Brain microvascular endothelial cell (primary cell): ENCODE measurements around the gene UHMK1.

Experiments used
- DNase-seq: peaks from one replicate; pipeline ENCODE4 v3.0.0-alpha.2; 2020
- H3K27ac ChIP-seq: fragments of 250-450 bp; sonication (Bioruptor Pico); 2 replicates; pipeline ENCODE4 v1.5.1; 2020; ENCODE audit warnings: mild to moderate bottlenecking, moderate library complexity
- H3K27me3 ChIP-seq: fragments of 250-450 bp; sonication (Bioruptor Pico); replicated peaks from 2 replicates; pipeline ENCODE4 v1.5.1; 2020; ENCODE audit warnings: mild to moderate bottlenecking
- H3K36me3 ChIP-seq: fragments of 250-450 bp; sonication (Bioruptor Pico); replicated peaks from 2 replicates; pipeline ENCODE4 v1.5.1; 2020; ENCODE audit warnings: mild to moderate bottlenecking
- H3K4me3 ChIP-seq: 2 replicates; pipeline ENCODE4 v1.5.1; 2011; ENCODE audit warnings: low read depth, mild to moderate bottlenecking, control low read depth, low read length, moderate library complexity
- in situ Hi-C: cut with HindIII; loops from 2 replicates; pipeline ENCODE4 v1.10.0; 2017; ENCODE audit warnings: low sequenced_read_pairs, low pct_ligation_motif_present
- TF ChIP-seq, protein P1 (sequence below): IDR thresholded peaks from 2 replicates; pipeline ENCODE4 v1.5.1; 2011; ENCODE audit warnings: low read depth, mild to moderate bottlenecking, moderate library complexity, low read length, control low read depth, inconsistent platforms; ENCODE audit errors: missing control alignments

The UHMK1 gene

DNA sequence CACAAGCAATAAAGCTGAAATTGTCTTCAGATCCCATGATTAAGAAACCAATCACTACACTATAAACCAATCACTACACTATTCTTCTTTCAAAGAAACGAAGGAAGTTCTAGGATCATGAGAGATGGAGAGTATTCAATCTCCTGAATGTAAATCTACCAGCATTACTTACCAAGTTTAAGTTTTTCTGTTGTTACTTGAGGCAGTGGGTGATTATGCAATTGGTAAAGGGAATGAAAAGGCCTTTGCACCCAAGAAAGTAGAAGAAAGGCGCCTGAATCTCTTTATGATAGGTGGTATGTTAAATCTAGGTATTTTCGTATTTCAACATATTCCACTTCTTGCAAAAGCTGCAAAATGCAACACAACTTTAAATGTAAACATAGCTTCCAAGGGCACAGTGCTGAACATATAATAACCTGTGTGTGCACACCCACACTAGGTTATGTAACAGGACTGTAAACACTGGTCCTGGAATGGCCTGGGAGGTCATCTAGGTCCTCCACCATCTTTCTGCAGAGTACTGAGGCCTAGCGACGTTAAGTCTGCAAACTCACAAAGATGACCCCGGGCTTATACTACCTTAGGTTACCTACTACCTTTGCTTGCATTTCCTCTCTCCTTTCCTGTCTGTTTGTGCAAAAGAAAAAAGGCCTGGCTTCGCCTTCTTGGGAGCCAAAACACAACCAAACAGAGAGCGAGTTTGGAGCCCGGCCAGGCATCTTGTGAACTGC, 62.9 kb downstream of the UHMK1 start:
- no peaks in the 10 kb centered on the region for H3K27me3 ChIP-seq
- DNase-seq = no peak
- H3K36me3 ChIP-seq = no peaks in the 10 kb centered on the region
- peak overlapping the region; percentile 86 for H3K4me3 ChIP-seq
- peak overlapping the region; percentile 89 for H3K27ac ChIP-seq
- in situ Hi-C loops = no loop called here
- TF ChIP-seq, protein P1, sequence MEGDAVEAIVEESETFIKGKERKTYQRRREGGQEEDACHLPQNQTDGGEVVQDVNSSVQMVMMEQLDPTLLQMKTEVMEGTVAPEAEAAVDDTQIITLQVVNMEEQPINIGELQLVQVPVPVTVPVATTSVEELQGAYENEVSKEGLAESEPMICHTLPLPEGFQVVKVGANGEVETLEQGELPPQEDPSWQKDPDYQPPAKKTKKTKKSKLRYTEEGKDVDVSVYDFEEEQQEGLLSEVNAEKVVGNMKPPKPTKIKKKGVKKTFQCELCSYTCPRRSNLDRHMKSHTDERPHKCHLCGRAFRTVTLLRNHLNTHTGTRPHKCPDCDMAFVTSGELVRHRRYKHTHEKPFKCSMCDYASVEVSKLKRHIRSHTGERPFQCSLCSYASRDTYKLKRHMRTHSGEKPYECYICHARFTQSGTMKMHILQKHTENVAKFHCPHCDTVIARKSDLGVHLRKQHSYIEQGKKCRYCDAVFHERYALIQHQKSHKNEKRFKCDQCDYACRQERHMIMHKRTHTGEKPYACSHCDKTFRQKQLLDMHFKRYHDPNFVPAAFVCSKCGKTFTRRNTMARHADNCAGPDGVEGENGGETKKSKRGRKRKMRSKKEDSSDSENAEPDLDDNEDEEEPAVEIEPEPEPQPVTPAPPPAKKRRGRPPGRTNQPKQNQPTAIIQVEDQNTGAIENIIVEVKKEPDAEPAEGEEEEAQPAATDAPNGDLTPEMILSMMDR = no peak

DNA sequence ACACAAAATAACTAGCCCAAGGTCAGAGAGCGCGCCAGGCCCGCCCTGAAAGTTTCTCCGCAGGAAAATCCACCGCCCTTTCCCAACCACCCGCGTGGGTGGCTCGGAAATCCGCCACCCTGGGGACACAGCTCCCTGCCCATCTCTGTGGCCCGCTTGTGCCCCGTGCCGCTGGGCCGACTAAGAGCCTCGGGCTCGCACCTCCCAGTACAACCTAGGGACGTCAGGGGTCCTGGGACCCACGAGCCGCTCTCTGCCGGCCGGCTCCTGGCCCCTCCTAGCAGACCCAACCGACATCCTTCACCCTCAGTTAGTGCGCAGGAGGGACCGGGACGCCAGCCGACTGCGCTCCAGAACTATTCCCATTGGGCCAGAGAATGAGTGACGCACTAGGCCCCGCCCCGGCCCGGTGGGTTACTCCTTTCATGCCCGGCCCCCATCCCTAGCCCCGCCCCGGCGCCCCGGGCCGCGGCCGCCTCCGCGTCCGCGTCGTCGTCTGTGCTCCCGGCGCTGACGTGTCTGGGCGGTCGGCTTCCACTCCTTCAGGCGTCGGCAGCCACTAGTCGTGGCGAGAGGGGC, 63.5 kb downstream of the UHMK1 start:
- Histone ChIP-seq H3K4me3 (peak overlapping the region; percentile 86), H3K36me3 (peaks cover 3% of the 10 kb centered on the region), H3K27ac (peak overlapping the region; percentile 89), H3K27me3 (no peaks in the 10 kb centered on the region)
- in situ Hi-C loops = no loop called here
- TF ChIP-seq, protein P1 = no peak
- peak; percentile 98 for DNase-seq

- TF ChIP-seq, protein P1 = no peak
- Histone ChIP-seq H3K27ac (peak within 1 kb of the TSS; percentile 89), H3K4me3 (peak within 1 kb of the TSS; percentile 86), H3K36me3 (peaks cover 10% of the 10 kb centered on the region), H3K27me3 (no peaks in the 10 kb centered on the region)
- in situ Hi-C loops = no loop called here
- DNase-seq = no peak
Measured at GRCh38 chr1:162561616-162562469, 64.2 kb downstream of the UHMK1 start, which contains the start of gene UAP1. Gene UAP1 (plus strand): TSS chr1:162561722. CDS start chr1:162566069, 4,347 bp downstream.

- no peak for DNase-seq
- in situ Hi-C loops = no loop called here
- H3K27me3 ChIP-seq = no peaks in the 10 kb centered on the region
- TF ChIP-seq, protein P1 = no peak
- H3K36me3 ChIP-seq = peaks cover 16% of the 10 kb centered on the region
- peak overlapping the region; percentile 86 for H3K4me3 ChIP-seq
- H3K27ac ChIP-seq = peak overlapping the region; percentile 89
Measured at GRCh38 chr1:162562470-162562828, 64.8 kb downstream of the UHMK1 start.

DNA sequence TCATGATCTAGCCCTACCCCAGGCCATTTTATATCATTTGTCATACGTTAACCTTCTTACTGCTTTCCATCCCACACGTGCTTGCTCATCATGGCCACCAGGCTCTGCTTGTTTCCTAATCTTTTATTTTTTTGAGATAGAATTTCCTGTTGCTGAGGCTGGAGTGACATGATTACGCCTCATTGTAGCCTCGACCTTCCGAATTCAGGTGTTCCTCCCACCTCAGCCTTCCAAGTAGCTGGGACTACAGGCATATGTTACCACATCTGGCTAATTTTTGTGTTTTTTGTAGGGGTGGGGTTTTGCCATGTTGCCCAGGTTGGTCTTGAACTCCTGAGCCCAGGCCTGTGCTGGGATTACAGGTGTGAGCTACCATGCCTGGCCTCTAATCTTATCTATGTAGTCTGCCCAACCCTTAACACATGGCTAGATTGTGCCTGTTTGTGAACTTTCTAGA, 67.2 kb downstream of the UHMK1 start:
- in situ Hi-C loops = no loop called here
- peaks cover 30% of the 10 kb centered on the region for H3K36me3 ChIP-seq
- TF ChIP-seq, protein P1 = no peak
- no peak overlapping the region for H3K4me3 ChIP-seq
- H3K27ac ChIP-seq = no peak overlapping the region
- H3K27me3 ChIP-seq = no peaks in the 10 kb centered on the region
- no peak for DNase-seq
